Thyroid gland (tissue), 4 donors: ENCODE results near the gene SCART1. TPM values are rescaled to one million over a fixed set of nuclear protein-coding genes. Genes with fewer than 3 reads are reported as not detected.

Source experiments
- DNase-seq, 2 donors: peaks; one replicate each; pipeline ENCODE4 v3.0.0-alpha.2; 2019
- H3K27ac ChIP-seq, 3 donors: fragments of 200-600 bp; sonication (generic); 1 replicate in 2 of 3; 2 replicates in 1 of 3; pipeline ENCODE4 v1.5.1; 2016 to 2019; ENCODE audit warnings: mild to moderate bottlenecking in 1 of 3, moderate library complexity in 1 of 3
- H3K27me3 ChIP-seq: fragments of 200-600 bp; sonication (generic); one replicate; pipeline ENCODE4 v1.5.1; 2019
- H3K36me3 ChIP-seq, 2 donors: fragments of 200-600 bp; sonication (generic); one replicate each; pipeline ENCODE4 v1.5.1; 2016 to 2019
- H3K4me1 ChIP-seq, 2 donors: fragments of 200-600 bp; sonication (generic); one replicate each; pipeline ENCODE4 v1.5.1; 2017 to 2019
- H3K4me3 ChIP-seq, 3 donors: fragments of 200-600 bp; sonication (generic); replicated peaks in 1 of 3; 1 replicate in 2 of 3; 2 replicates in 1 of 3; pipeline ENCODE4 v1.5.1; 2016; ENCODE audit warnings: mild to moderate bottlenecking in 1 of 3
- H3K9me3 ChIP-seq: fragments of 200-600 bp; sonication (generic); one replicate; pipeline ENCODE4 v1.5.1; 2017
- POLR2A ChIP-seq, 2 donors: fragments of 450-650 bp; IDR thresholded peaks; one replicate each; pipeline ENCODE4 v1.6.1; 2017; ENCODE audit warnings: antibody characterized with exemption in 2 of 2, mild to moderate bottlenecking in 2 of 2, moderate library complexity in 1 of 2
- WGBS, 2 donors: methylation state at CpG; one replicate each; pipeline ENCODE4 v1.1.5; 2017; 5-methylcytosine and 5-hydroxymethylcytosine counted together
- intact Hi-C: fragments of 100-400 bp; cut with DNase I; formaldehyde crosslinking; loops from one replicate; pipeline ENCODE4 v1.15.1; 2023
- total RNA-seq, 4 donors: library from RNA; depleted of rRNA; stranded (reverse); fragments of >200 nt; gene quantifications; one replicate each; pipeline ENCODE4 v1.2.3, GENCODE V29; 2016
- TF ChIP-seq, protein P1 (sequence below), 6 experiments: fragments of 200-600 bp in 3 of 6; fragments of 450-650 bp in 3 of 6; sonication (generic) in 3 of 6; IDR thresholded peaks; one replicate each; pipeline ENCODE4 v1.5.1; 2016 to 2019; ENCODE audit warnings: antibody characterized with exemption in 6 of 6, mild to moderate bottlenecking in 2 of 6, inconsistent platforms in 1 of 6, moderate library complexity in 1 of 6

The SCART1 gene
- total RNA-seq, 4 donors from 2014 or later: 2.6 to 12.6 (median 3.4) TPM

DNA sequence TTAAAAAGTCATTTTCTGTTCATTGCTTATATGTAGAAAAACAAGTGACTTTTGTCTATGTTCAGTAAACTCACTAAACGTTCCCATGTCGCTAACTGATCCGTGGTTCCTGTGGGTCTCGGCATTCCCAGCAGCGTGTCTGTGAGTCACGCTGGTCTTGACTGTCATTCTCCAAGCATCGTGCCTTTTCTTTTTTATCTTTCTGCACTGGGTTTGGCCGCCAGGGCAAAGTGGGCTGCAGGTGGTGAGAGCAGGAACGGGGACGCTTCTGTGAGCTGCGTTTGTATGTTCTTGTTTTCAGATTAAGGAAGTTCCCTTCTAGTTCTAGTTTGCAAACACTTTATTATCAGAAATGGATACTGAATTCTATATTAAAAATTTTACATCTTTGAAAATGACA lies 6.8 kb upstream of the SCART1 start:
- DNase-seq: no peak
- Histone ChIP-seq H3K36me3 (no peaks in the 10 kb centered on the region), H3K27ac (no peak overlapping the region), H3K4me3 (no peak overlapping the region), H3K9me3 (no peaks in the 10 kb centered on the region), H3K27me3 (no peaks in the 10 kb centered on the region), H3K4me1 (no peaks in the 10 kb centered on the region)
- 88 to 90% methylated on average over 11 of the region's 11 CpGs for WGBS, 2 donors
- TF ChIP-seq POLR2A (IDR thresholded peaks at IDR 0.05): no peak
- TF ChIP-seq, protein P1, sequence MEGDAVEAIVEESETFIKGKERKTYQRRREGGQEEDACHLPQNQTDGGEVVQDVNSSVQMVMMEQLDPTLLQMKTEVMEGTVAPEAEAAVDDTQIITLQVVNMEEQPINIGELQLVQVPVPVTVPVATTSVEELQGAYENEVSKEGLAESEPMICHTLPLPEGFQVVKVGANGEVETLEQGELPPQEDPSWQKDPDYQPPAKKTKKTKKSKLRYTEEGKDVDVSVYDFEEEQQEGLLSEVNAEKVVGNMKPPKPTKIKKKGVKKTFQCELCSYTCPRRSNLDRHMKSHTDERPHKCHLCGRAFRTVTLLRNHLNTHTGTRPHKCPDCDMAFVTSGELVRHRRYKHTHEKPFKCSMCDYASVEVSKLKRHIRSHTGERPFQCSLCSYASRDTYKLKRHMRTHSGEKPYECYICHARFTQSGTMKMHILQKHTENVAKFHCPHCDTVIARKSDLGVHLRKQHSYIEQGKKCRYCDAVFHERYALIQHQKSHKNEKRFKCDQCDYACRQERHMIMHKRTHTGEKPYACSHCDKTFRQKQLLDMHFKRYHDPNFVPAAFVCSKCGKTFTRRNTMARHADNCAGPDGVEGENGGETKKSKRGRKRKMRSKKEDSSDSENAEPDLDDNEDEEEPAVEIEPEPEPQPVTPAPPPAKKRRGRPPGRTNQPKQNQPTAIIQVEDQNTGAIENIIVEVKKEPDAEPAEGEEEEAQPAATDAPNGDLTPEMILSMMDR (IDR thresholded peaks at IDR 0.05): no peak
- intact Hi-C loops: no loop called here

DNA sequence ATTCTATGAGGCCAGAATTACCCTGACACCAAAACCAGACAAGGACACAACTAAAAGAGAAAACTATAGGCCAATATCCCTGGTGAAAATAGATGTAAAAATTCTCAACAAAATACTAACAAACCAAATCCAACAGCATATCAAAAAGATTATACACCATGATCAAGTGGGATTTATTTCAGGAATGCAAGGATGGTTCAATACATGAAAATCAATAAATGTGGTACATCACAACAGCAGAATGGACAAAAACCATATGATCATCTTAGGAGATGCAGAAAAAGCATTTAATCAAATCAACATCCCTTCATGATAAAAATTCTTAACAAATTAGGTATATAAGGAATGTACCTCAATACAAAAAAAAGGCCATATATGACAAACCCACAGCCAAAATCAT lies 5.6 kb upstream of the SCART1 start:
- TF ChIP-seq, protein P1 (IDR thresholded peaks at IDR 0.05): no peak
- TF ChIP-seq POLR2A (IDR thresholded peaks at IDR 0.05): no peak
- Histone ChIP-seq H3K4me3 (no peak overlapping the region), H3K36me3 (no peaks in the 10 kb centered on the region), H3K27me3 (no peaks in the 10 kb centered on the region), H3K27ac (no peak overlapping the region), H3K9me3 (no peaks in the 10 kb centered on the region), H3K4me1 (no peaks in the 10 kb centered on the region)
- no peak for DNase-seq
- intact Hi-C loops: no loop called here

DNA sequence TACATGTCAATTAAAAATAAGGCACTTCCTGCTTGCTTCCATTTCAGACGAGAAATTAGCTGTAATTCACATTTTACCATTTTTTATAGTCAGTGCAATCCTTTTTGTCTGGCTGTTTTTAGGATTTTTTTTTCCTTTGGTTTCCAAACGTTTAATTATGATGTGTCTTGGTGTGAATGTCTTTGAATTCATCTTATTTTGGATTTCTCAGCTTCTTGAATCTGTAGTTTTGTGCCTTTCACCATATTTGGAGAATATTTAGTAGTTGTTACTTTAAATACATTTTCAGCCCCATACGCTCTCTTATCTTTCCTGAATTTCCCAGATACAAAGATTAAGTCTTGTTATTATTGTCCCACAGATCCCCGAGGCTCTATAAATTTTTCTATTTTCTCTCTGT lies 2.4 kb upstream of the SCART1 start:
- TF ChIP-seq POLR2A (IDR thresholded peaks at IDR 0.05): no peak
- intact Hi-C loops: no loop called here
- H3K27ac ChIP-seq: no peak overlapping the region
- H3K4me1 ChIP-seq: no peaks in the 10 kb centered on the region
- no peak for DNase-seq
- H3K9me3 ChIP-seq: no peaks in the 10 kb centered on the region
- H3K4me3 ChIP-seq: no peak overlapping the region
- no peaks in the 10 kb centered on the region for H3K36me3 ChIP-seq
- no peaks in the 10 kb centered on the region for H3K27me3 ChIP-seq
- WGBS, 2 donors: 65 to 69% methylated on average over 4 of the region's 4 CpGs

DNA sequence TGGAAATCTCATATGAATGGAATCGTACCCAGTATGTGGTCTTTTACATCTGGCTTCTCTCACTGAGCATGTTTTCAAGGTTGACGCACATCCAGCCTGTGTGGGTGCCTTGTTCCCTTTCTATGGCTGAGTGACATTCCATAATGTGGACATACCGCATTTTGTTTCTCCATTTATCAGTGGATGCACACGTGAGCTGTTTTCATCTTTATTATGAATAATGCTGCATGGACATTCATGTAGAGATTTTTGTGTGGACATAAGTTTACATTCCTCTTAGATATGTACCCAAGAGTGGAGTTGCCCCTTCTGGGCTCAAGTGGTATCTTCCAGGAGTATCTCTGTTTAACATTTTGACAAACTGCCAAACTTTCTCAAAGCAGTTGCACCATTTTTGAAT lies 1.3 kb upstream of the SCART1 start:
- TF ChIP-seq, protein P1 (IDR thresholded peaks at IDR 0.05): no peak
- TF ChIP-seq POLR2A (IDR thresholded peaks at IDR 0.05): no peak
- Histone ChIP-seq H3K9me3 (no peaks in the 10 kb centered on the region), H3K36me3 (no peaks in the 10 kb centered on the region), H3K4me1 (no peaks in the 10 kb centered on the region), H3K27ac (no peak overlapping the region), H3K4me3 (no peak overlapping the region), H3K27me3 (no peaks in the 10 kb centered on the region)
- WGBS, 2 donors: 87 to 89% methylated on average over 4 of the region's 4 CpGs
- intact Hi-C loops: no loop called here
- DNase-seq: no peak

DNA sequence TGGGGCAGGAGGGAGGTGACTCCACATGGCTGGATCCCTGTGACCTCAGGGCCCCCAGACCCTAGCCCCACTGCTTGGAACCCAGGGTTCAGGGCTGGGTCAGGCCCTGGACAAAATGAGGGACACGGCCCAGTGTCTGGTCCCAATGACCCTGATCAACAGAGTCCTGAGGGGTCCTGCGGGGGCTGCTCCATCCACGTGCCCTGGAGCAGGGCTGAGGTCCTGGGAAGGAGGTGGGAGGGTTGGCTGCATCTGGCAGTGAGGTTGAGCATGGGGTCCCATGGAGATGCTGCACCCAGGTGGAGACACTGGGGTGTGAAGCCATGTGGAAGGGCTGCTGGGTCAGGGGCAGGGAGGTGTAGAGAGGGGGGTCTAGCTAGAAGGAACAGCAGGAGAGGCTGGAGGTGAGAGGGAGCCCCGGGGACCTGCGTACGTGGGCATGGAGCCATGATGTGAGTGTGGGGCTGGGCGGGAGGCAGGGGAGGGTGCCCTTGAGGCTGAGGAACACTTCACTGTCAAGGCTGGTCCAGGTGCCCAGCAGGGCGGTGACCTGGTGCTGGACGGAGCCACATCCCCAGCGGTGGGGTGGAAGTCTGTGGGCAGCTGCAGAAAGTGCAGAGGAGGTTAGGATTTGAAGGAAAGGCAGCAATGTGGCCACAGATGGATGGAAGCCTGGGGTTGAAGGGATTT lies 604 bp downstream of the SCART1 start:
- Histone ChIP-seq H3K36me3 (no peaks in the 10 kb centered on the region), H3K4me1 (no peaks in the 10 kb centered on the region), H3K9me3 (no peaks in the 10 kb centered on the region), H3K27ac (no peak overlapping the region), H3K27me3 (no peaks in the 10 kb centered on the region), H3K4me3 (no peak overlapping the region)
- DNase-seq: no peak
- intact Hi-C loops: no loop called here
- no peak for TF ChIP-seq POLR2A (IDR thresholded peaks at IDR 0.05)
- TF ChIP-seq, protein P1 (IDR thresholded peaks at IDR 0.05): no peak
- 82 to 94% methylated on average over 10 of the region's 10 CpGs for WGBS, 2 donors
